Stimulated activated CD8-positive, alpha-beta memory T cell treated with anti-CD3 and anti-CD28 coated beads, Interleukin-4, amount 100 ng/mL, for 1 hour (primary cell): ENCODE measurements around the gene DLG3.

ENCODE experiments used
- DNase-seq, 2 donors: peaks; one replicate each; pipeline ENCODE4 v3.0.0-alpha.2; 2020; ENCODE audit warnings: low read depth in 2 of 2, low spot score in 1 of 2

Gene DLG3

DNA sequence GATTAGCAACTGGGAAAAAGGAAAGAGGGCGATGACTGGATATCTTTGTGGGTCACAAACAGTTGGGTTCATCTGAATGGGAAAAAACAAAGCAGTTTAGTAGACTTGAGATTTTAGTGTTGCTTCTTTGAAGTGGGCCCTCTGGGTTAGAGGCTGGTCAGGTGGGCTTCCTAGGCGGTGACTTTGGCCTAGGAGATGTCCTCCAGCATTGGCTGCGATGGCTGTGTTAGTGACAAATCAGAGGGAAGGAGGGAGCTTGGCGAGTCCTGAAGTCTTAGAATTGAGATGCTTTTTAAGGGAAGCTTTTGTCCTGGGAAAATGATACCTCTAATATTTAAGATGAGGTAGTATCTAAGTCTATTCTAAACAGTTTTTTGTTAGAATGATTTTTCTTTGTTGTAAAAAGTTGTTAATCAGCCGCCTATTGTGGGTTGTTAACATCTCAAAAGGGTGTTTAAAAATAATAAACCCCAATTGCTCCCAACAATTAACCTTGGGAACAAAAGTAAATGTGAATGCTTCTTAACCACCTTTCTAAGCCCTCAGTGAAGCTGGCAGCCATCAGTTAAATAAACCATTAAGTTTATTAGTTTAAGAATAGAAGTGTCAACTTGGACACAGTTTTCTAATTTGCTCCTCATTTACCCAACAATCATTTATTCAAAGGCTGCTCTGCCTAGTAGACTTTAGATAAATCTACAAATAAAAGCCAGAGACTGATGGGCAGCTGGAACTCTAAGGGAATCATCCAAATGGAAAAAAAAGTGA is 31.7 kb downstream of the DLG3 start:
- no peak for DNase-seq

DNA sequence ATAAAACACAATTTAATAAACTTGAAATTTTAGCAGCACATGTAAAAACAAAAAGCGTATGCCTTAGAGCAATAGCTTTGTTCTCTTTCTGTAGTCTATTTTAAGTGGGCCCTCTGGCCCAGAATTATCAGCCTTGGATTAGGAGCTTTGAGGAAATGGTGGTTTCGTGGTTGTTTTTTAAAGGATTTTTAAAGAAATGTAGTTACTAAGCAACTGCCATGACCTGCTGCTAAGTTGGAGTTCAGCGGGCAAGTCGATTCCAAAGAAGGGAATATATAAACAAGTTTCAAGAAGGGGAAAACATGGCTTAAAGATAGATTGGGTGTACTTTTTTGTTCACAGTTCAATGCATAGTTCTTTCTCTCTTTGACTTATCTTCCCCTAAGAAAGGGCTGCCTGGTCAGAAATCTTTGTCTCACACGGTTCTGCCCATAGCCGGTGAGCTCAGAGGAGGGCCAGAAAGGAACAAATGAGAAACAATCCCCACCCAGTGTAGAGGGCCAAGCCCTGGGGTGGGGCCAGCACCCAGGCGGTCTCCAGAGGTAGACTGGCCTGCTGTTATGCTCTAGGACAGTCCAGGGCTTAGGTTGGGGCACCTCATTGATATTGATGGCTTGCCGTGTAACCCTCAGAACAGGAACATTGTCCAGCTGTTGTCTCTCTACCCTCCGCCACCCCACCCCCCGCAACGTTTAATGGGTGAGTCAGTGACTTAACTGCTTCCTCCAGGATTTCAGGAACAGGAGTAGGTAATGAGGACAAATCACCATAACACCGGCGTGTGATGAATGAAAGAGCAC is 32.5 kb downstream of the DLG3 start:
- no peak for DNase-seq

DNA sequence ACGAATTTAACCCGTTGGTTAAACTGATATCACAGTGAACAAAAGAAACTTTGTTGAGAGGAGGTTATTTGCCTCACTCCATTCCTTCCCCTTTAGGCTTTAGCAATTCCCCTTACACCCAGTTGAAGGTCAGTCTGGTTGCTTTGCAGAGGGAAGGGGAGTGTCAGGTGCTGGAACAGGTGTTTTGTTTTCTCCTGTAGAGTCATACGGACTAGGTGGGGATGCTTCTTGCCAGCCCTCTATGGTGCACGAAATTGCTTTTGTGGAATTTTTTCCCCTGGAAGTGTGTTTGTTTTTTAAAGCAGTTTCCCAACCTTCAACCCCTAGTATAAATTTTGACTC is 33.1 kb downstream of the DLG3 start:
- no peak for DNase-seq

DNA sequence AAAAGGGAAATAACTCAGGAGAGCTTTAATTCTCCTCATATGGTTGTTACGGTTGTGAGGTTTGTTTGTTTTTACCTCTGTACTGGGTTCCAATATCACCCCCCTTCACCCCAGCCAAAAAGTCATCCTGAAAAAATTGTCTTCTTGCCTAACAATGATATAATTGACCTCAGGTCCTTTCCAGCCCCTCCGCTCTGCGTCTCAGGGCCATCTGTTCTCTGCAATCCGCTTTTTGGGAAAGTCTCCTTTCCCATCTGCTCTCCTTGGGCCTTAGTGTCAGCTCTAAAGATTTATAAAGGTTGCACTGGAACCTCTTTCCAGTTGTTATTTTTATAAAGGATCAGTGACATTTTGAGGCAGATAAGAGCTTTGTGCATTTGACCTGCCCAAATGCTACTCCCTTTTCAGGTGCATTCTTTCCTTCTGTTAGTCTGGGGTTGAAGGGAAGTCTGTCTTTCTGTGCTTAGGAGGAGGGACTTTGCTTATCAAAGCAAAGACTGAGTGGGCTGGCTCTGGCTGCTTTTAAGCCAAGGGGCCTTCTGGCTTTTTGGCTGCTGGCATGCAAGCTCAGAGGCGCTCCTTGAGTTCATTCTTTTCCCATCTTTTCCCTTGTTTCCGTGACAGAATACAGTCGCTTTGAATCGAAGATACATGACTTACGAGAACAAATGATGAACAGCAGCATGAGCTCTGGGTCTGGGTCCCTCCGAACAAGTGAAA is 34.1 kb downstream of the DLG3 start:
- DNase-seq: no peak

DNA sequence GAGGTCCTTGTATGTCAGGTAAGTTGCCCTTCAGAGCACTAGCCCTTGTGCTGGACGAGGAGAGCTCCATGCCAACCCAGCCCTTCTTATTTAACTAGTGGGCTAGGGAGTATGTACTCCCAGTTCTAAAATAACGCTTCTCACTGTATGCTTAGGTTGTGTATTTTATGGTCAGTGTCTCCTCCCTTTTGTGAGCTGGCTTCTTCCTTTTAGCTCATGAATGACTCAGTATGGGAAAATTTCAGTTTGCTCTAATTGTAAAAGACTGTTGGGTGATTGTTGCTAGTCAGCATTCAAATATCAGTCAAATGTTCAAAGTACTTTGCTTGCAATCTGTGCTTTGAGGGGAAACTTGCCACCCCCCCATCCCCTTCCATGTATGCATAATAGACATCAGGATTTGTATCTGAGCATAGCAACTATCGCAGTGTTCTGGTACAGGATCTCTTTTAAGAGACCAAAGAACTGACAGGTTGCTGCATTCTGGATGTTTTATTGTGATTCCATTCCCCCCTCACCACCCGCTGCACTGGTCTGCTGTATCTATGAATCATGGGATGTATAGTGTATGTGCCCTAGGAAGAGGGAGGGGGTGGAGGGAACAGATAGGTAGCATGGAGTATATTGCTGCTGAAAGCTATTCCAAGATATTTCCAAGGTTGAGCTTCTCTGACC is 34.7 kb downstream of the DLG3 start:
- no peak for DNase-seq

DNA sequence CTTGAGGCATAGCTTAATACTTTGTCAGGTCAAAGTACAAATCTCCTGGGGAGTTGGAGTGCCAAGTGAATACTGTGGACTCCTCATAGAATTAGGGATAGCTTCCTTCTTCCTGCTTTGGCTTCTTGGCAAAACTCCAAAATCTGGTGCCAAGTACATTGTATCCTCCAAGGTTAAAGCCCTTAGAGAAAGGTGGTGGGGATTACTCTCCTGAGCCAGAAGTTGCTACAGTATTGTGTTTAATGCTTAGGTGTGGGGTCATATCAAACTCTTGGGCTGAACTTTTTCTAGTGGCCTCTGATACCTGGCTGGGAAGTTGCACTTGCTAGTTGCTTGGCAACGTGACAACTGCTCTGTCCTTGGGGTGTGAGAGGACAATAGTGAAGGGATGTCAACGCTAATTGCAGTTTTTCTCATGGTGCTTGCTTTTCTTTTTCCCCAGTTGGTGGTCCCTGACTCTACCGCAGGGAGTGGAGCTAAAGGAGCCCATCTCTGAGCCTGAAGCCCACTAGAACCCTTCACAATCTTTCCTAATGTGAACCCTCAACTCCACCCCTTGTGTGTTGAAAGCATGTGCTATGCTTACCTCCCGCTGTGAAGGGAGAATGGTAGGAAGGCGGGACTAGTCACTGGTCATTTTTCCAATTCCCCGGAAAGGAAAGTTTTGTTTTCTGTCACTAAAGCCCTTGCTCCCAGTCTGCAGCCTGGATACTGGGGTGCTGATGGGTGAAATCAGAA is 35.5 kb downstream of the DLG3 start:
- no peak for DNase-seq

DNA sequence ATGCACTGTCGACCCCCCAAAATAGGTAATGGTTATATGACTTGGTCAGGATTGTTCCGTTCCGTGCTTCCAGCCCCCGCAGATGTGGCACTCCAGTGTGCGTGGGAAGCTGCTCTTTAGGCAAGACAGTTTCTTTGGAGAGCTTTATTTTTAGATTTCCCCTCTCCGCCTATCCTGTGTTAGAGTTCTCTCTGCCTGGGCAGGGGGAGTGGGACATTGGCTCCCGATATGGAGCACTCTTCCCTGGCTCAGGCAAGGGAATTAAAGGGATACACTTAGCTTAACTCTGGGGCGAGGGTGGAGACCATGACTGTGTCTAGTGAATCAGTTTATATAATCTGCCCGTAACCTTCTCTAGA is 36.0 kb downstream of the DLG3 start:
- DNase-seq: no peak

DNA sequence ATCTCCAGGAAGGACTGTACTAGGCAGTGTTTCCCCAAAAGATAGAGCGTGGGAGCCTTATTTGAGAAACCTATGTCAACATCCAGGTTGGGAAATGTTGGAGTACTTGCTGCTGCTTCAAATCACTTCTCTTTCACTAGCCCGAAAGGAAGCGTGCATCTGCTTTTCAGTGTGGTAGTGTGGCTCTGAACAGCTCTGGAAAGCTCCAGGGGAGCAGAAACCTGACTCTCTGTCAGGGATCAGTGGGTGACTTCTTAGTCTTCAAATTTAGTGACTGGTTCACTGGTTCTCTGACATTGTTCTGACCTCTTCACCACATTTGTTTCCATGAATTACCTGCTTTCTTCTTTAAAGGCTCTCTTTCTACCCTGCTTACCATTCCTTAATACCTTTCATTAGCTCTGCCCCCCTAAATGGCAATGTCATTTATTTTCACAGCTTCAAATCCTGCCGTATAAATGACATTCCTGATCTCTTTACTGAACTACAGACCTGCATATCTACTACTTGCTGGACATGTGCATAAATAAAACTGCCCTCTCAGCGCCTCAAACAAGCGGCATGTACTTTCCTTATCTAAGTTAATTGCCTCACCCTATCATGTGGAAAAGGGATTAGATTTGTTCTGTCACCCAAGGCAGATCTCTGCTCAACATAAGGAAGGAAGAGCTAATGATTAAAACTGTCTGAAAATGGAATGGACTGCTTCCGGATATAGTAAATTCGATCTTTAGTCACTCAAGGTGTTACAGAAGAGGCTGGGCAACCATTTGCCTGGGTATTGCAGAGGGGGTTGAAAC is 37.0 kb downstream of the DLG3 start:
- no peak for DNase-seq

DNA sequence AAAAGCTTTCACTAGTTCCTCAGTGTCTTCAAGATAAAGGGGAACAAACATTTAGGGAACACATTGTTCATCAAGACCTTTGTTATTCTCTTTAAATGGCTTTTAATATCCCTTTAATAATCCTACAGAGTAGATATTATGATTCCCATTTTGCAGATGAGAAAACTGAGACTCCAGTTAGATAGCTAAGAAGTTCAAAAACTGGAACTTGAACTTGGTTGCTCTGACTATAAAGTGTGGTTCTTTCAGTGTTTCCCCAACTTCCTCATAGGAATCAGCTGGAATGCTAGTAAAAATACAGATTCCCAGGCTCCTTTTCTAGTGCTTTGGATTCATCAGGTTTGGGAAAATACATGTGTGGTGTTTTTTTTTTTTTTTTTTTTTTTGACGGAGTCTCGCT is 37.7 kb downstream of the DLG3 start:
- DNase-seq: no peak

DNA sequence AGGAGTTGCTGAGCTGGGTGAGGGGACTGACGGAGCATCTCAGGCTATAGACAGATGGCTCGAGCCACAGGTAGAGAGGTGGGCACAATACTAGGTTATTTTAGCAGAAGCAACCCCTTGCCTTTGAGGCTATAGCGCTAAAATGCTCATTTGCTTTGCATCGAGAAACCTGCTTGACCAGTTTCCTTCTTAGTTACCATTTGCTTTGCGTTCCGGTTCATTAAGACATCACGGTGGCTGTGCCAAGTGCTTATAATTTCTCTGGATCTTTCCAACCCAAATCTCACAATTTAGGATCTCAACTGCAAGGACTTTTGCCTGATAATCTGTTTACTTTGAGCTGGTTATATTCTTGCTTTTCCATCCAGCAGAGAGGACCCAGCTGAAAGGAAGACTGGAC is 40.8 kb downstream of the DLG3 start:
- DNase-seq: no peak

DNA sequence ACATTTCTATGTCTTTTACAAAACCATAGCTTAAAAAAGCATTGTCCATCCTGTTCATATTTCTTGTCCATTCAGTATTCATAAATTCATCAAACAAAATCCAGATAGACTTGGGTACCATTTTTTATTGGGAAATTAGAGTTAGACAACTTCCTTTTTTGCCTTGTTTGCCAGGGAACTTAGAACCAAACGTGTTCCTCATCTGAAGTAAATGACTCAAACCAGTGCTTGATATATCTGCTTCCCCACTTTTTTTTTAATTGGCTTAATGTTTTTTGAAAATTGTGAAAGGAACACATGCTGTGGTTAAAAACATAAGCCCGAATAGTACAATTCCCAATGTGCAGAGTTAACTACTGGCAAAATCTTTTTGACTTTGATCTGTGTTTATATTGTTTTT is 44.2 kb downstream of the DLG3 start:
- DNase-seq: no peak

DNA sequence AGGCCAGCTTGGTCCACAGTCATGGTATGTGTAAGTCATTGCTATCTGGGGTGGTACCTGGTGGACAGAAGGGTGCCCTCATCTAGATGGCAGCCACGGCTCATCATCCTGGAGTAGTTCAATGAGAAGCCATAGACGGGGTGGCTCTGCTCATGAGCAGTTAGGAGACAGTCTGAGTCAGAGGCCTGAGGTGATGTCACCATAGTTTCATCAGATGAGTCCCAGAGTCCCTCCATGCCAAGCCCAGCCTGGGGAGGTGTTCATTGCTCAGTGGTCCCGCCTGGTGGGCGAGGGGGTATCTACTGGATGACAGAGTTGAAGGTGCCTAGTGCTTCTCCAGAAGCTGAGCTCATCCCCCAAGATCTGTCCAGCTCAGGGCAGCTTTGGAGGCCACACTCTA is 49.8 kb downstream of the DLG3 start:
- no peak for DNase-seq

DNA sequence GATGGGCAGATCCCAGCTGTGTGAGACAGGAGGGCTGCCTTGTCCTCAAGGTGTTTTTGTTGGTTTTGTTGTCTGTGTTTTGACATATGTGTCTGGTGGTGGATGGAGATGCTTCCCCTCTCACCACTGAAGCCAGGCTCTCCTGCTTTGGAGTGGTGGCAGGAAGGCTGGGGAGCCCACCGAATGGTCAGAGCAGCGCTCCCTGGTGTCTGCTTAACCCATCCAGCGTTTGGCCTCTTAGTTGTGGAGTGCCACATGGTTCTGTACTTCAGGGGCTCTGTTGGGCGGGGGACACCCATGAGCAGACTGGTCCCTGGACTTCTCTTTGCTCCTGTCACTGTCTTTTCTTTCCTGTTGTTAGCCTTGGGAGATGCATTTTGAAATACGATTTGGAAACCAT is 51.9 kb downstream of the DLG3 start:
- no peak for DNase-seq

DNA sequence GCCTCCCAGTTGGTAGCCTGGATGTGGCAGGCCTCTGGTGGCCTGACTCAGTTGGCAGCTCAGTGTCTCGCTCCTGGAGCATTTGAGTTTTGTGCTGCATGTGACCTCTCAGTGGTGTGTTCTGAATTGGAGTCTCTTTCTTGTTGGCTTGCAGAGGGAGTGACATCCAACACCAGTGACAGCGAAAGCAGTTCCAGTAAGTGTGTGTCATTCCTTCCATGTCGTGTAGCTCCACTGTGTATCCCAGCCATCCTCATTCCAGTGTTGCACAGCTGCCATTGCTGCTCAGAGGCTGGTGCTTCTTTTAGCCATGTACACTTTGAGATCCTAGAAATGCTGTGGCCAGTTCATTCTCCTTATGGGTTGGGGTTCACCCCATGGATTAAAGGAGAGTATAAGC is 52.4 kb downstream of the DLG3 start:
- no peak for DNase-seq

DNA sequence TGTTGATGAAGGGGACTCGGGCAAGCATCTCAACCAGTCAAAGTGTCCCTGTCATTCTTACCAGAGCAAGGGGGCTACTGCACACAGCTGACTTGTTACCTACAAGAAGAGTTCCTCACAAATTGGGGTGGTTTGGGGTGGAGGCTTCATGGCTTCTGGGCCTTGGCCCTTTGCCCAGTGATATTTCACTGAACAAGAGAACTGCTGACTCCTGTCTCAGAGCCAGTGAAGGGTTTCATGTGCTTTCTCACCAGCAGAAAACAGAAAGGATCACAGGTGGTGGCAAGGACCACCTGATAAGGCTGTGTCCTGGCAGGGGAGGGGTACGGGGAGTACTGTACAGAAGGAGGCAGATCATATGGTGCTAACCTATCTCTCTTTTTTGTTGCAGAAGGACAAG is 53.5 kb downstream of the DLG3 start:
- DNase-seq: no peak

DNA sequence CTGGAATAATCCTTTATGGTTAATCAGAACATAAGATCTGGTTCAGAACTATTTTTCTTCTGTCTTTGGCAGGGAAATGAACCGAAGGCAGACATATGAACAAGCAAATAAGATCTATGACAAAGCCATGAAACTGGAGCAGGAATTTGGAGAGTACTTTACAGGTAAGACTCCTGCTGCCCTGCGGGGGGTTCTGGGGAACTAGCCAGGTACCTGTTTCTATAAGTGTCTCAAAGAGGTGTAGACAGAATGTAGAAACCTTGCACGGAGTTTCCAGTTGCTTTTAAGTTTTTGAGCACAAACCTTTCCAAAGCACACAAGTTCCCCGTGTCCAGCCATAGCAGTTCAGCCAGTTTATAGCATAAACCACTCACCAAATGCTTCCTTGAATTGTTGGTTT is 56.2 kb downstream of the DLG3 start:
- DNase-seq: no peak

DNA sequence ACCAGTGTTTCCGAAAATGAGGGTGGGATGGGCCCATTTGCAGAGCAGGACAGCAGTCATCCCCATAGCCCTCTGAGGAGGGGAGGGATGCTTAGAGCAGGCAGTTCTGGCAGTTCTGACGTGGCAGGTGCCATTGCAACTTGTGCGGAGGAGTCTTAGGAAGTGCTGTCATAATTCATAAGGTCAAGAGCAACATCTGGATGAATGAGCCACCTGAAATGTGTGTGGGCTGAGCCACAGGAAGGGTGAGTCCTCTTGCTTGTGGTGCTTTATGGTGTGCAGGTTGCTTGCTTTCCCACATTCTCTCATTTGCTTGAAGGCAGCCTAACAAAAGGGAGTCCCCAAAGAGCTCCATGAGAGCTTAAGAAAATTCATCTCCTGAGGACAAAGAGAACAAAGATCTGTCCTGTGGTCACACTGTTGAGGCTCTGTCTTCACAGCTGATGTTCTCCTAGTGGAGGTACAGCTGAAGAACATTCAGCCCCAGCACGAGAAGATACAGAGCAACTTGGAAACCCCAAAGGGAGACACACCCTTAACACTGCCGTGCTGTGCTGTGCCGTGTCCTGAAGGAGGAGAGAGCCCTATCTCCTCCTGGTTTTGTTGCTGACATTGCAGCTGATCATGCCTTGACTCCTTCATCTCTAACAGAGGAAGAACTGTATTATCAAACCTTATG is 60.3 kb downstream of the DLG3 start:
- DNase-seq: no peak

DNA sequence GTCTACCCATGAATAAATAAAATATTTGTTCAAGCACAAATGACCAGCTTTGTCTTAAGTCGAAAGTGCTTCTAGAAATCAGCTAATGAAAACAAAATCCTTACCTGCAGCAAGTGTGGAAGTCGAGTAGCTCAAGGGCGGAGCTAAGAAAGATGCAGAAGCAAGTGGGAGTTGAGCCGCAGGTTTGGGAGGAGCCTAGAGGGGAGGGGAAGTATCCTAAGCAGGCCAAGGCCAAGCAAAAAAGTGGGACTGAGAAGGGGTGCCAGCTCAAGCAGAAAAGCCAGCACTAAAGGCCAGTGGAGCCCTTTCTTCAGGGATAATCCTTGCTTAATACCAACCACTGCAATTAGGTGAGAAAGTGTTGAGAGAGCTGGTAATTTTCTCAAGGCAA is 60.8 kb downstream of the DLG3 start:
- no peak for DNase-seq

DNA sequence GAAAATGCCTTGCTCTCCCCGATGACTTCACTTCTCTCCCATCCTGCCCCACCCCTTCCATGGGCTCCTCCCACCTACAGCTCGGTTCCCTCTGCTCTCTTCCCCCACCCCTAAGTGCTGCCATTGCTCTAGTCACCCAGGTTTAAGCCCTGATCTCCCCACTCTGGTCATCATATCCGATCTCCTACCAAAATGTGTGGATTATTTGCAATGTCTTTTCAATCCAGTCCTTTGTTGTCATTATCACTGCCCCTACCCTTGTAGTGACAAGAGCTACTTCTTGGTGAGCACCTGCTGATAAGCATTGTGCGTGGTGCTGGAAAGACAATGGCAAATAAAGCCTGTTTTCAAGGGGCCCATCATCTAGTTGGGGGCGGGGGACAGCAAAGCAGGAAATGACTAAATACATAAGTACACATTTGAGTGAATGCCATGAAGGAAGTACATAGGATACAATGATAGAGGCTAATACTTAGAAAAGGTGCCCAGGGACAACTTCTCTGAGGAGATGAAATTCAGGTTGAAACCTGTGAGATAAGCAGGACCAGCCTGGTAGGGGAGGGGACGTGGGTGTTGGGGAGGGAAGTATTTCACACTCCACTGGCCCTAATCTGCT is 63.8 kb downstream of the DLG3 start:
- no peak for DNase-seq
